HG02938 (cell line): ENCODE results near the gene HYAL4.
"Not testable (repeated sequence)": the region's sequence is repeated elsewhere in the genome, so short reads cannot be mapped to it uniquely, and the experiment has no call there.

Experiments used
- ATAC-seq: cut with Tn5 transposase; IDR thresholded peaks from one replicate; pipeline ENCODE4 v1.9.1; 2021; ENCODE audit warnings: mild to moderate bottlenecking, moderate library complexity; ENCODE audit not compliant: unreplicated experiment

Gene HYAL4

GRCh38 chr7:123844712-123845219, at the start of gene HYAL4:
HYAL4 (plus strand) TSS chr7:123845169; CDS start chr7:123868274, 23,105 bp downstream.
- ATAC-seq, result no peak

- no peak for ATAC-seq
Measured at GRCh38 chr7:123795917-123796316, 49.1 kb upstream of the HYAL4 start.

- ATAC-seq, result no peak
Measured at GRCh38 chr7:123796568-123796967, 48.4 kb upstream of the HYAL4 start.

- ATAC-seq, result peak; percentile 29
Measured at GRCh38 chr7:123797673-123798531, 47.1 kb upstream of the HYAL4 start.

- ATAC-seq, result no peak
Measured at GRCh38 chr7:123798532-123799188, 46.3 kb upstream of the HYAL4 start.

GRCh38 chr7:123802249-123802648, 42.7 kb upstream of the HYAL4 start:
- ATAC-seq, result no peak

GRCh38 chr7:123805287-123805686, 39.7 kb upstream of the HYAL4 start:
- no peak for ATAC-seq

GRCh38 chr7:123809471-123809870, 35.5 kb upstream of the HYAL4 start:
- ATAC-seq, result no peak

- no peak for ATAC-seq
Measured at GRCh38 chr7:123811056-123811455, 33.9 kb upstream of the HYAL4 start.

GRCh38 chr7:123816916-123817315, 28.1 kb upstream of the HYAL4 start:
- no peak for ATAC-seq

- no peak for ATAC-seq
Measured at GRCh38 chr7:123819001-123819400, 26.0 kb upstream of the HYAL4 start.

GRCh38 chr7:123819795-123820194, 25.2 kb upstream of the HYAL4 start:
- ATAC-seq, result not testable (repeated sequence)

GRCh38 chr7:123820864-123821263, 24.1 kb upstream of the HYAL4 start:
- no peak for ATAC-seq

GRCh38 chr7:123821320-123821719, 23.6 kb upstream of the HYAL4 start:
- ATAC-seq, result no peak

- peak; percentile 95 for ATAC-seq
Measured at GRCh38 chr7:123823898-123824753, 20.8 kb upstream of the HYAL4 start.

GRCh38 chr7:123824754-123825067, 20.3 kb upstream of the HYAL4 start:
- ATAC-seq, result no peak

- no peak for ATAC-seq
Measured at GRCh38 chr7:123828805-123829204, 16.2 kb upstream of the HYAL4 start.

- no peak for ATAC-seq
Measured at GRCh38 chr7:123836656-123837055, 8.3 kb upstream of the HYAL4 start.

GRCh38 chr7:123839106-123839505, 5.9 kb upstream of the HYAL4 start:
- not testable (repeated sequence) for ATAC-seq

- not testable (repeated sequence) for ATAC-seq
Measured at GRCh38 chr7:123844142-123844541, 827 bp upstream of the HYAL4 start.

GRCh38 chr7:123845823-123846216, 851 bp downstream of the HYAL4 start:
- ATAC-seq, result no peak
